ENCODE data around the gene DOCK11.

The DOCK11 gene

DNA sequence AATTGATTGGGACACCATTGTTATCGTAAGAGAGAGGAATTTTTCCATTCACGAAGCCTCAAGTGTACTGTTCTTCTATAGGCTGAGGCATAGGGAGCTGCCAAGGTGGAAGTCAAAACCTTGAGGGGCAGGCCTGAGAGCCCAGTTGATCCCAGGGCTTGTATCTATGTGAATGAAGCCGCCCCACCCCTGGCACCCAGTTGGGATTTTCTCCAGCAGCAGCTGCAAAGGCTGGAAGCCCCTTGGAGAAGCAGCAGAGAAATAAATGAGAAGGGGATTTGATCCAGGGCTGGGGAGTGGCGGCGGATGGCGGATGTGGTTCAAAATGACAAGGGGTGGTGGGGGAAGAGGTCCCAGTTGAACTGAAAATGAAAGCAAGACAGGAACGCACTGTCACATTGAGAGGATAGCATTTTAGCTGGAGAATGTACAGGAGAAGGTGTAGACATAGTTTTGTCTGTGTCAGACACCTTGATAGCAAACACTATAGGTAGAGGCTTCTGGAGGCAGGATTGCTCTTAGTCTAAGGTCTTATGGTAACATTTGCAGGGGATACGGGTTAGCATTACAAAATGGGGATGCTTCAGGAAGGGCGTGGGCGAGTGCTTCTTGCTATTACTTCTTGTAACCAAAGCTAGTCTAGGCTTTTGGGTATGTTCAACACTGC is 32.6 kb downstream of the DOCK11 start:
- DNase-seq (ENCODE audit: low read depth, low spot score), result no peak

DNA sequence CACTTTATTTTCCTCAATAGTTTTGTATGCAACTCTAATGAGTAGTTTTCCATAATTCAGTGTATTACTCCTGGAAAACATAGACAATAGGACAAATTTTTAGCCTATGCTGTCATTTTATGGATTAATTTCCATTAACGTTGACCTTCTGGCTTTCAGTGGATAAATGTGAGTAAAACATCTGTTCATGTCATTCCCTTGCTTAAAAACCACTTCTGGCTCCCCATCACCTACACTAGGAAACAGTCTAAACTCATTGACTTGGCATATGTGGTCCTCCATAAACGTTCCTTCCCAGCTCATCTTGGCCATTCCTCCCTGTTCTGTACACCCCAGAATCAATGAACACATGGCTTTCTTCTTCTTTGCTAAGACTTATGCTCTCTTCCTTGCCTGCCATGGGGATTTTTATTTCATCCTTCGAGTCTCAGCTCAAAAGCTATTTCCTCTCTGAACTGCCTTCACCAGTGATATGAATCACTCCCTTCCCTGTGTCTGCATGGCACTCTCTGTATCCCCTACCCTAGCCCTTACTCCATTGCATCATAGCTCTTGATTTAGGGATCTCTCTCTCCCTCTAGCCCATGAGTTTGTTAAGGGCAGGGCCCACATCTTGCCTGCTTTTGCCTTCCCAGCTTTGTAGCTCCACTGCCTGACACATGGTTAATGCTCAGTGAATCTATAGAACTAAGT is 34.8 kb downstream of the DOCK11 start:
- no peak for DNase-seq (ENCODE audit: low read depth, low spot score)

DNA sequence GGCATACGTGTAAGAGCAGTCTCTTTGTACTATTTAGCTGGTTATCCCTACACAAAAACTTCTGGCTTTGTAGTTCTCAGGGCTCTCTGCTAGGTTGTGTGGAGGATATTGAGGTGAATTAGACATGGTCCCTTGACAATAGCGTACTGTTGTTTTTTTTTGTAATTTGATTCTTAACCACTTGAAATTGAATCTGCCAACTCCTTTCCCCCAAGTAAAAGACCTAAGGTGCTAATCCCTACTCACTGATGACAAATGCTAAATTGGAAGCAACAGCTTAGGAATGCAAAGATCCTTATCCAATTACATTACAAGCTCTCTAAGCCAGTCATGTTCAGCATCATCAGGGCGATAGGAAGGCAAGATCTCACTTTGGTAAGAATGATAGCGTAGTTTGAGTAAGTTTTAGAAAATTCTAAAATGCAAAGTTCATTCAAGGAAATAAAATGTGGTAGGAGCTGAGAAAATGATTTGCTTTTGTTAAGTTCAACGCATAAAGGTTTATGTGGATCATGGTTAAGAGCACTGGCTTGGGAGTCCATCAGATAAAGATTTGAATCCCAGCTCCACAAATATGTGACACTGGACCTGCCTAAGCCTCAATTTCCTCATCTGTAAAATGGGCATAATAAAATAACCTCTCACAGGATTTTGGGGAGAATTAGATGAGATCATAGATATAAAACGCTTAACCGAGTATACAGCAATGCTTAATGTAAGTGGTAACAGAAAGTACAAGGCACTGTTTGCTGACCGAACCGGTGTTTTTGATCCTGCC is 39.3 kb downstream of the DOCK11 start:
- DNase-seq (ENCODE audit: low read depth, low spot score), result no peak

DNA sequence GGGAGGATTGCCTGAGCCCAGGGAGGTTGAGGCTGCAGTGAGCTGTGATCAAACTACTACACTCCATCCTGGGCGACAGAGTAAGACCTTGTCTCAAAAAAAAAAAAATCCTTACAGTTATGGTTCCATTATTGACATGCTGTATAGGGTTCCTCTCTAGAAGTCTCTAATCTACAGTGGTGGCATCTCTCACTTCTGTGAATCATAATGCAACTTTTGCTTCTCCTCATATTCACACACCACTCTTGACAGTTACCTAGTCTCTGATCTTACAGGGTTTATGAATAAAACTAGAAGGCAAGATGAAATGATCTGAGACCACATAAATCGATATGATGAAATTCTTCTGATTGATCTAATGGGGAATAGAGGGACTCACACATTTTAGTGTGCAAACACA is 40.6 kb downstream of the DOCK11 start:
- DNase-seq (ENCODE audit: low read depth, low spot score), result no peak

DNA sequence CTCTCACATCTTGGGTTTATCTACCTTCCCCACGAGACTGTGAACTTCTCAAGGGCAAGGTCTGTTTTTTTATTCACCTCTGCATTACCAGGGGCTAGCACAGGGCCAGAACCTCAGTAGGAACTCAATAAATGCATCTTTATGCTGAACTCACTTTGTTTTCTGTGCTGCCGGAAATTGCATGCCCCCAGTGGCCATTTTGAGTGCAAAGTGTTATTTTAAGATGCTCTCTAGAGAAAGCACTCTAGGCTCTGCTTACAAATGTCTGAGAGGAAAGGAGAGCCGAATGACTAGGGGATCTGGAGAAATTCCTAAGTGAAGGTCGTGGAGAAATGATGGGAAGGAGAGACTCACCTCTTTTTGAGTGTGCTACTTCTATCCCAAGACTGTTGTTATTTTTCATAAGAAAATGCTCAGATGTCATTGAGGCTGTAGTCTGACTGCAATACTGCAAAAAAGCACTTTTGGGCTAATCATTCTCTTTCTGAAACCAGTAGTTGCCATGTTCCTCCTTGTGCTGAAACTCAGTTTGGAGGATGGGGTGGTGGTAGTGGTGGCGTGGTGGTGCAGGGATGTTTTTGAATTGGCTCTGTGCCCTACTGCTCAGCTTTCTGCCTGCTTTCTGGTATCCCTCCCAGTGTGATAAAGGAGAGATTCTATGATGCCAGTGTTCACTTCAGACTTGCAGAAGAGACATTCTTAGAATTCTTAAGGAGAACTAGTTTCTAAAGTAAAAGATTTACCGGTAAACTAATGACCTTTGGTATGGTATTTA is 41.3 kb downstream of the DOCK11 start:
- no peak for DNase-seq (ENCODE audit: low read depth, low spot score)

DNA sequence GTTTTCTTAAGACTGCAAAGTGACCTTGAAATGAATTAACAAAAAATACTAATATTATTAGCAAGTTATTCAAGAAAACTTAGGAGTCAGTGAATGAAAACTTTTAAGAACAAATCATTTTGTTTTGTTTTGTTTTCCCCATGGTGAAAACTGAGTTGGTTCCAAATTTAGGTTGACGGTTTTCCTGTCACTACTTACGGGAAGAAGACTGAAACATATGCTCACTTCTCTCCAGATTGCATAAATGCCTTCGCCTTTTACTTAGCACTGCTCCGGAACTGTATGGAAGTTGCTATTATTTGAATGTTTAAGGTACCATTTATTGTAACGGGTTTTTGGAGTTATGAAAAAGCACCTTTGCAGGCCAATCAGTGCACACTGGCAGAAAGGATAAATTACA is 42.8 kb downstream of the DOCK11 start:
- no peak for DNase-seq (ENCODE audit: low read depth, low spot score)

DNA sequence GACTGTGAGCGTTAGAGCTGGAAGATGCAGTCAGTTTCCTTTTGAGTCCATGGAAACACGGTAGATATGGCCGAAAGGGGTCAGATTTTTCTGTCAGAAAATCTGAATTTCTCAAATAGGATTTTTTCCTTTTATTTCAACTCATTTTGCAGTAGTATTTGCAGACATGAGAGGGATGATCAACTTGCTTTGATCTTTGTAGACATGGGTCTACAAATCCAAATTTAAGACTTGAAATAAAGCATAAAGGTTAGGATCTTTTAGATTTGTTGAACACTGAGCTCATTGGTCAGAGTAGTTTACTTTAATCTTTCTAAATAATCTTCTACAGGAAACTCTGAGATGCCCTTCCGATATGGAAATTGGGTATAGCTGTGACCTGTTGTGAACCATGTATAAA is 44.7 kb downstream of the DOCK11 start:
- DNase-seq (ENCODE audit: low read depth, low spot score), result no peak

DNA sequence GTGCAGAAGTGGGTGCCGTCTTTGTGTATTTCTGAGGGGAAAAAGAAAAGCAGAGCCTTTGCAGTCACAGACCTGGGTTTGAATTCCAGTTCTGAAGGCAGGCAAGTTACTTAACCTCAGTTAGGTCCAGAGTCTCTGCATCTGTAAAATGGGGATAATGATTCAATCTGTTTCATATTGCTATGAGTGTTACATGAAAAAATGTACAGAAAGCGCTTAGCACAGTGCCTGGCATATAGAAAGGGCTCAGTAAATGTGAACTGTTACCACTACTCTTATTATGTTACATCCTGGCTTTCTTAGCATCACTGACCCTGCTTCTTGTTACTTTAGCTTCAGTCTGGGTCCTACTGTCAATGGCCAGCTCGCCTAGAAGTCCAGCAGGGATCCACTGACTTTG is 45.9 kb downstream of the DOCK11 start:
- DNase-seq (ENCODE audit: low read depth, low spot score), result no peak

DNA sequence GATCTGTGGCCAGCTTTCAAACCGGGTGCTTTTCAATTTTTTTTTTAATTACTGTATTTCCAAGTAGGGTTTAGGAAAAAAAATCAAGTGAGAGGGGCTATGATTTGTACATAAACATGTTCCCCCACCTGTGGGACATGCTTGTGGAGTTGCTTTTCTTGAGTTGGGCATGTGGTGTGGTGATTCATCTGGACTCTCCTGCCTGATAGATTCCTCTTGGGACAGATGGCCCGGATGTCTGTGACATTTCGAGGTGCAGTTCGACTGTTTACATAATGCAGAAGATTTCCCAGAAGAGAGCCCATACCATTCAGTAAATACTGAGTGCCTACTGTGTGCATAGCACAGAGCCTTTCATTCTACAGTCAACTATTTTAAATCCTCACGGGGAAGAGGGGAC is 49.9 kb downstream of the DOCK11 start:
- no peak for DNase-seq (ENCODE audit: low read depth, low spot score)

DNA sequence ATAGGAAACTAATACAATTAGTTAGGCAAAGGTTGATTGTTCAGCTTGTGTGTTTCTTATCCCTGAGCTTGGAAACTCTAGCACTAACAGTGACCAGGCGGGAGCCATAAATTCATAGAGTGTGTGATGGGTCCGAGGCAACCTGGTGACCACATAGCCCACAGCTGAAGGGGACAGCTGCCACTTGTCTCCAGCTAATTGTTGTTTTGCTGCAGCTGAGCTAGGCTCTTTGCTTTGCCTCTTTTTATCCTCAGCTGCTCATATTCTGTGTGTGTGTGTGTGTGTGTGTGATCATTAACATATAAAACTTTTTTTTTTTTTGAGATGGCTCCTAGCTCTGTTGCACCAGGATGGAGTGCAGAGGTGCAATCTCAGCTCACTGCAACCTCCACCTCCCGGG is 53.2 kb downstream of the DOCK11 start:
- DNase-seq (ENCODE audit: low read depth, low spot score), result no peak

DNA sequence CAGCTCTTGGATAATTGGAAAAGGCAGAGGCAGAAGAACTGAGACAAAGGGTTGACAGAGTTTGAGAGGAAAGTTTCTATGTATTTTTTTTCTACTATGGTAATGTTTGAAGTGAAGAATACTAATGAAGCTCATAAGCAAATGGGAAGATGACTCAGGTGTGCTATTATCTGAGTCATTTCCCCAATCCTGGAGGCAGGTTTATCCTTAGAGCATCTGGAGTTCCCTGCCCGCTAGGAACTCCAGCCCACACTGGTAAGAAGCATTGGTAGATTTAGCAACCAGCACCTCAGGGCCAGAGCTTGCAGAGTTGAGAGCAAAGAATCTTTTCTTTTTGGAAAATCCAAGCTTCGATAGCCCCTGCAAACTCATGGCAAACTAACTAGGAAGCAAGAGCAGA is 55.2 kb downstream of the DOCK11 start:
- DNase-seq (ENCODE audit: low read depth, low spot score), result no peak

DNA sequence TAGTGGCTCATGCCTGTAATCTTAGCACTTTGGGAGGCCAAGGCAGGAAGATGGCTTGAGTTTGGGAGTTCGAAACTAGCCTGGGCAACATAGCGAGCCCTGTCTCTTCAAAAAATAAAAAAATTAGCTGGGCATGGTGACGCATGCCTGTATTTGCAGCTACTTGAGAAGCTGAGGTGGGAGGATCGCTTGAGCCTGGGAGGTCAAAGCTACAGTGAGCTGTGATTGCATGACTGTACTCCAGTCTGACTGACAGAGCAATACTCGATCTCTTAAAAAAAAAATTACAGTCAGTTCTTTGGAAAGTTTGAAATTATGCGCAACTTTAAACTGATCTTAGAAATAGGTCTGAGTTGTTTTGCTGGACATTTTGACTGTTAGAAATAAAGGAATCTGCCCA is 55.8 kb downstream of the DOCK11 start:
- DNase-seq (ENCODE audit: low read depth, low spot score), result no peak

DNA sequence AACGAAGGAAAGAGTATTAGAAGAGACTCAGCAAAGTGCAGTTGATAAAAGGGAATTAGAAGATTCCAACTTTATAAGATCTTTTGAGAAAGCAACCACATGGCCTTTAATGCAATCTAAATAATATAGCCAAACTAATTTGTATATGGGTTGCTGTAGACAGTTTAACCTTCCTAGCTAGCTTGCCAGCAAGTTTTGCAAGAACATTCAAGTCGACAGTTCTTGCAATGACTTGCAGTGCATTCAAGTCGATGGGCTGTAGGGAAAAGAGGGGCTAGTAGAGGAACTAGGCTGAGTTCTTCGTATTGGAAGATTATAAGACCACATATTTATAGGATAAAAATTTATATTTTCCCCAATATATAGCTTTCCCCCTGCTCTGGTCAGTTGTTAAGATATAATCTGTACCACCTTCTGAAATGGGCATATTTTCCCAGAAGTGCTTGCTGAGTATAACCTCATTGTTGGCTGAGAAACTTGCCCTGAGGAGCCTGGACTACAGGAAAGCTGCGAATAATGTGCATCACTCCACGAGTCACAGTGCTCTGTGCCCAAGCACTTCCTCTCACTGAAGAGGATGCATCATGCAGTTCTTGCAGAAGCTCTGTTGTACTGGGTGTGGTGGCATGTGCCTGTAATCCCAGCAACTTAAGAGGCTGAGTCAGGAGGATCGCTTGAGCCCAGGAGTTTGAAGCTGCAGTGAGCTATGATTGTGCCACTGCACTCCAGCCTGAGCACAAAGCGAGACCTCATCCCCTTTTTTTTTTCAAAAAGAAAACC is 56.7 kb downstream of the DOCK11 start:
- no peak for DNase-seq (ENCODE audit: low read depth, low spot score)

DNA sequence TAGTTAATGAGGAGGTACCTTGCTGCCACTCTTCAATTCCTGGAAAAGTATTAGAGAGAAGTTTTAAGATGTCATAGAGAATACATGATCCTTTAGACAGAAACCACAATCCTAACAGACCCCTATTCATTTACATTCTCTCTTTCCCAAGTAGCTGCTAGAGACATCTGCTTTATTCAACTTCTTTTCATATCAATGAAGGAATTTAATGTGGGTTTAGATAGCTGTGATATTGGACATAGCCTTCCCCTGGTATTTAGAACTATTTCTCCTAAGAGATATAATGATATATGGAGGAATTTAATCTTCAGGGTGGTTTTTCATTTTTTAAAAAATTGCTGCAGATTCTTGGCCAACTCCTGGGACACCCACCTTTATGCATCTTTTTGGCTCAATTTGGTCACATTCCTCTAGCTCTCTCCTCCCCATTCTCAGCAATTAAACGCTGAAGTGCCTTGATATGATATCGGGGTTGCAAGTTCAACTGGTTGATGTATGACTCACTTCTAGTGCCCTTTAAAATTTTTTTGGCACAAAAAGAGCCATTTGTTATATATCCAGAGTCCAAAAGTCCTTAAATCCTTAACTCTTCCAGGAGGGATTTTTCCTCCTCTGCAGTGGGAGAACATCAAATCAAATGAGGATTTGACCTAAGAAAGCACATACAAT is 57.6 kb downstream of the DOCK11 start:
- no peak for DNase-seq (ENCODE audit: low read depth, low spot score)

DNA sequence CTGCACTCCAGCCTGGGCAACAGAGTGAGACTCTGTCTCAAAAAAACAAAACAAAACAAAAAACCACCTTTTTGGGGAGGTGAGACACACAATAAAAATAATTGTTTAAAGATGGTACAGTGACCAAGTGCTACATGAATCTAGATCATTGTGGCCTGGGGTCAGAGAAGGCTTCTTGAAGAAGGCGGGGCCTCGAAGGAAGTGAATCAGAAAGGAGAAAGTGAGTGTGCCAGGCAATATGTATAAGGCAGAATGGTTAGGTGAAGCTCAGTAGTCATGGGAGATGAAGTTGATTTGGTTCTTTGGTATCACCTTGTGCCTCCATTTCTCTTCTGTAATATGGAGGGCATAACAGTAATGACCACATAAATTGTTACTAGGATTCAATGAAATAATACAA is 58.9 kb downstream of the DOCK11 start:
- no peak for DNase-seq (ENCODE audit: low read depth, low spot score)

DNA sequence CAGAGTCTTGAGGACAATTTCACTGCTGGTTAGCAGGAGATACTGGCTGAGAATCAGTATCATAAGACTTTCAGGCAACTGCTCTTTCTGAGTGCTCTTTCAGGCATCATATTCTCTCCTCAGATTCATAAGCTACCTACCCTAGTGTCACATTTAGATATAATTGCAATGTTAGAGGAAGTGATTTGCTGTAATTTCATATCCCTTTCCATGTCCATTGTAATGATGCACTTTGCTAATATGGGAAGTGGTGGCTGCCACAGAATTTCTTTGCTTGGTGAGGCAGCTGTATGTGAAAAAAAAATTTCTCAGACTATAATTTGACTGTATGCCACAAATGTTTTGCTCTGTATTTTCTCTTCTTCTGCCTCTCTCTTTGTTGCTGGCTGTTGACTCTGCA is 63.3 kb downstream of the DOCK11 start:
- no peak for DNase-seq (ENCODE audit: low read depth, low spot score)

DNA sequence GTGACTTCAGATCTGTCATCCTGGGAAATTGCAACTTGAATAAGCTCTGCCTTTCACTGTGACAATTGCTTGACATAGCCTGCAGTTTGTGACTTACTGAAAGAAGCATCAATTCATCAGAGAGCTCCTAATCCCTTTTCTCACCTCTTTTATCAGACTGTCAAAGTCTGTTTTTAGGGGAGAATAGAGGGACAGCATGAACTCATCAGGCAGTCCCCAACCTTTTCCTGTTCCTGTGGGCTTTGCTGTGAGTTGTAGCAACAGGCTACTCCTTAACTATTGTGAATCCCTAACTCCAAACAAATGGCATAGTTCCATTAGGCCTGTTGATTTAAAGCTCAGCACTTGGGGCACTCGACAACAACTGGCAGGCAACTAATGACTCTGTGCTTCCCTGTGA is 64.9 kb downstream of the DOCK11 start:
- no peak for DNase-seq (ENCODE audit: low read depth, low spot score)

DNA sequence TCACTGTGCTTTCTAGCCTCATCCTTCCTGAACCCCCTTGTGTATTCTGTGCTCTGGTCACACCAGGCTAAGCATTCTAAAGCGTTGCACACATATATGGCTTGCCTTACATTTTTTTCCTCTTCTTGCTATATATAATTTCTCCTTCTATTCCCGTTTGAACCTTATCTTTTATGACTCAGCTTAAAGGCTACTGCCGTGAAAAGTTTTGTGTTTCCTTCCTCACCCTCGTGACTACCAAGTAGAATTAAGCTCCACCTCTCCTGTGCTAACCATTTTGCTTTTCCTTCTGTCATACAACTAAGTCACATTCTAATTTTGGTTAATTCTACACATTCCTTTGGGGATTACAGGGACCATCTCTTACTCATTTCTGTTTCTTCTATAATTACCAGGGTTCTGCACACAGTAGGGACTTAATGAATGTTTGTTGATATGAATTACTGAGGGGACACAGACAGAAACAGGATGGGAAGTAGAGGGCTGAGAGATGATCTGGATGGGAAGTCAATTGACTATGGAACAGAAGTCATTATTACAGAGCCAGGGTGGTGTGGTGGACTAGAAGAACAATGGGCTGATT is 67.1 kb downstream of the DOCK11 start:
- DNase-seq (ENCODE audit: low read depth, low spot score), result no peak

DNA sequence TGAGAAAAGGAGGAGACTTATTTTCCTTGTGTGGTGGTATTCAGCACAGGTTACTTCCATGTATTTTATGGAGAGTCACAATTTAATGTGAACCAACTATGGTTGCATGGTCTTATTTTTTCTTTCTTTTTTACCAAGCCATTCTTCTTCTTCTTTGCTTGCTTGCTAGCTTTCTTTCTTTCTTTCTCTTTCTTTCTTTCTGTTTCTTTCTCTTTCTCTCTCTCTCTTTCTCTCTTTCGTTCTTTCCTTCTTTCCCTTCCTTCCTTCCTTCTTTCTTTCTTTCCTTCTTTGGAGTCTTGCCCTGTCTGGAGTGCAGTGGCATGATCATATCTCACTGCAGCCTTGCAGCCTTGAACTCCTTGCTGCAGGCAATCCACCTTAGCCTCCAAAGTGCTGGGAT is 68.9 kb downstream of the DOCK11 start:
- DNase-seq (ENCODE audit: low read depth, low spot score), result no peak

DNA sequence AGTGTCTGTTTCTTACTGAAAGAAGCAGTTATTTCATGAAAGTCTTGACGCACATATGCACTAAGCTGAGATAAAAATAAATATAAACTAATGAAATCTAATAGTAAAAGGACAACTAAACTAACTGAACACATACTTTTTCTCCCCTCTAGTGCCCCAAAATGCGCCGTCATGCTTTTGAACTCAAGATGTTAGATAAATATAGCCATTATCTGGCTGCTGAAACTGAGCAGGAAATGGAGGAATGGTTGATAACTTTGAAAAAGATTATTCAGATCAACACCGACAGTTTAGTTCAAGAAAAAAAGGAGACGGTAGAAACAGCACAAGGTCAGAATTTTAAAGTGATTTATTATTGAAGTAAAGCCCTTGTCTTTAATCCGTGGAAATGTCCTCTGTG is 70.2 kb downstream of the DOCK11 start:
- DNase-seq (ENCODE audit: low read depth, low spot score), result no peak

All from smooth muscle cell of the brain vasculature (primary cell).